NB4 (cell line): ENCODE results near the gene WTAP.

Experiments
- POLR2A ChIP-seq: IDR thresholded peaks from 2 replicates; pipeline ENCODE4 v1.6.1; 2011; ENCODE audit warnings: mild to moderate bottlenecking; ENCODE audit not compliant: insufficient read length; ENCODE audit errors: extremely low read depth
- TF ChIP-seq, protein P1 (sequence below): IDR thresholded peaks from one replicate; pipeline ENCODE4 v1.5.1; 2012; ENCODE audit warnings: low read depth, low read length

DNA sequence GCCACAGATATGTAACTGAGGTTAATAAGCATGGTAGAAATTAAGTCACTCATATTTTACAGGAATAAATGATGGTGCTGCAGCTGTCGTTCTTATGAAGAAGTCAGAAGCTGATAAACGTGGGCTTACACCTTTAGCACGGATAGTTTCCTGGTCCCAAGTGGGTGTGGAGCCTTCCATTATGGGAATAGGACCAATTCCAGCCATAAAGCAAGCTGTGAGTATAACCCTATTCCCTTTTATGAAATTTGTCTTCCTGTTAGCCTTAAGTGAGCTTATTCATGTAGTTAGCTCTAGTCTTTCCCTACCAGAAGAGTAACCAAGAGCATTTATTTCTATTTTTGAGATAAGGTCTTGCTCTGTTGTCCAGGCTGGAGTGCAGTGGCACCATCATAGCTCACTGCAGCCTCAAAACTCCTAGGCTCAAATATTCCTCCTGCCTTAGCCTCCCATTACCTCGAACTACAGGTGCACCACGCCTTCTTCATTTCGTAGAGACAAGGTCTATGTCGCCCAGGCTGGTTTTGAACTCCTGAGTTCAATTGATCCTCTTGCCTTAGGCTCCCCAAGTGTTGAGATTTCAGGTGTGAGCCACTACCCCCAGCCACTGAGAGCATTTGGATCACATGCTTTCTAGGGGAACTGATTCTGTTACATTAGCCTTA, 50.1 kb downstream of the WTAP start:
- TF ChIP-seq, protein P1, sequence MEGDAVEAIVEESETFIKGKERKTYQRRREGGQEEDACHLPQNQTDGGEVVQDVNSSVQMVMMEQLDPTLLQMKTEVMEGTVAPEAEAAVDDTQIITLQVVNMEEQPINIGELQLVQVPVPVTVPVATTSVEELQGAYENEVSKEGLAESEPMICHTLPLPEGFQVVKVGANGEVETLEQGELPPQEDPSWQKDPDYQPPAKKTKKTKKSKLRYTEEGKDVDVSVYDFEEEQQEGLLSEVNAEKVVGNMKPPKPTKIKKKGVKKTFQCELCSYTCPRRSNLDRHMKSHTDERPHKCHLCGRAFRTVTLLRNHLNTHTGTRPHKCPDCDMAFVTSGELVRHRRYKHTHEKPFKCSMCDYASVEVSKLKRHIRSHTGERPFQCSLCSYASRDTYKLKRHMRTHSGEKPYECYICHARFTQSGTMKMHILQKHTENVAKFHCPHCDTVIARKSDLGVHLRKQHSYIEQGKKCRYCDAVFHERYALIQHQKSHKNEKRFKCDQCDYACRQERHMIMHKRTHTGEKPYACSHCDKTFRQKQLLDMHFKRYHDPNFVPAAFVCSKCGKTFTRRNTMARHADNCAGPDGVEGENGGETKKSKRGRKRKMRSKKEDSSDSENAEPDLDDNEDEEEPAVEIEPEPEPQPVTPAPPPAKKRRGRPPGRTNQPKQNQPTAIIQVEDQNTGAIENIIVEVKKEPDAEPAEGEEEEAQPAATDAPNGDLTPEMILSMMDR, result no peak
- no peak for TF ChIP-seq POLR2A
